DOHH2 (cell line): ENCODE data around the gene PLXNB1.

Experiments used
- H3F3A ChIP-seq: fragments of 200-600 bp; sonication (generic), shearing (Covaris generic); 2 replicates; pipeline ENCODE4 v1.6.0; 2016; ENCODE audit warnings: antibody characterized with exemption, mild to moderate bottlenecking; ENCODE audit not compliant: control insufficient read depth, insufficient read depth
- H3K27ac ChIP-seq: fragments of 200-600 bp; sonication (generic); 2 replicates; pipeline ENCODE4 v1.5.1; 2014; ENCODE audit warnings: low read depth, mild to moderate bottlenecking, low read length, moderate library complexity
- H3K27me3 ChIP-seq: fragments of 200-600 bp; sonication (generic); 2 replicates; pipeline ENCODE4 v1.6.1; 2014; ENCODE audit warnings: mild to moderate bottlenecking, low read length, mixed read lengths; ENCODE audit not compliant: control insufficient read depth
- H3K36me3 ChIP-seq: fragments of 200-600 bp; sonication (generic); 2 replicates; pipeline ENCODE4 v1.6.1; 2014; ENCODE audit warnings: mild to moderate bottlenecking, low read length, moderate library complexity, mixed read lengths; ENCODE audit not compliant: control insufficient read depth
- H3K4me1 ChIP-seq: fragments of 200-600 bp; sonication (generic); 2 replicates; pipeline ENCODE4 v1.6.1; 2014; ENCODE audit warnings: mild to moderate bottlenecking, low read length, mixed read lengths; ENCODE audit not compliant: control insufficient read depth
- H3K4me2 ChIP-seq: fragments of 200-600 bp; sonication (generic); 2 replicates; pipeline ENCODE4 v1.6.0; 2014; ENCODE audit warnings: mild to moderate bottlenecking, low read length, moderate library complexity
- H3K4me3 ChIP-seq: fragments of 200-600 bp; sonication (generic); 2 replicates; pipeline ENCODE4 v1.5.1; 2014; ENCODE audit warnings: mild to moderate bottlenecking, low read length, mixed read lengths
- H3K79me2 ChIP-seq: fragments of 200-600 bp; sonication (generic); 2 replicates; pipeline ENCODE4 v1.6.1; 2014; ENCODE audit warnings: mild to moderate bottlenecking, low read length, mixed read lengths; ENCODE audit not compliant: control insufficient read depth
- H3K9me2 ChIP-seq: fragments of 200-600 bp; sonication (generic); replicated peaks from 2 replicates; pipeline ENCODE4 v1.6.1; 2014; ENCODE audit warnings: mild to moderate bottlenecking, low read length, mixed read lengths; ENCODE audit not compliant: control insufficient read depth
- H3K9me3 ChIP-seq: fragments of 200-600 bp; sonication (generic); 2 replicates; pipeline ENCODE4 v1.6.1; 2014; ENCODE audit warnings: antibody characterized with exemption, low read length, mixed read lengths; ENCODE audit not compliant: control insufficient read depth, insufficient read depth
- H4K20me1 ChIP-seq: fragments of 200-600 bp; sonication (generic); 2 replicates; pipeline ENCODE4 v1.6.0; 2014; ENCODE audit warnings: low read depth, mild to moderate bottlenecking, antibody characterized with exemption, low read length, moderate library complexity; ENCODE audit not compliant: control insufficient read depth, insufficient read depth
- CTCF ChIP-seq: fragments of 200-600 bp; sonication (generic); IDR thresholded peaks from one replicate; pipeline ENCODE4 v1.5.1; 2014; ENCODE audit warnings: antibody characterized with exemption, mild to moderate bottlenecking, low read depth, low read length; ENCODE audit not compliant: poor library complexity, severe bottlenecking
- EZH2phosphoT487 ChIP-seq: fragments of 200-600 bp; sonication (generic); IDR thresholded peaks from 2 replicates; pipeline ENCODE4 v1.6.1; 2017; ENCODE audit warnings: borderline replicate concordance, mild to moderate bottlenecking, antibody characterized with exemption, low read length, moderate library complexity, mixed read lengths

The PLXNB1 gene

DNA sequence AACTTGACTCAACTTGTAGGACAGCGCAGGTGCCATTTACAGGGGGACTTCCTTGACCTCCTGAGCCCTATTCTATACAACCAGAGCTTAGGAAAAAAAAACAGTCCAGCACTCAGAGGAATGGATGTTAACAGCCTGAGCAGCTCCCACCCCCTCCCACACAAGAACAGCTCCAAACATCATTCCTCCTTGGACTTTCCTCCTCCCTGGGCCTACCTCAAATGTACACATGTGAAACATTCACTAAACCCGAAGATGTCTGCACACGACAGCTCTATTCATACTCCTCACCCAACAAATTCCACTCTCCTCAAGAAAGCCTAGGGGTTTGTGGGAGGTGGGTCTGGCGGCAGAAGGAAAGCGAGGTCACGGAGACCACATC is 16.1 kb upstream of the PLXNB1 start:
- peaks cover 56% of the 10 kb centered on the region for H3K79me2 ChIP-seq
- no peaks in the 10 kb centered on the region for H3K9me2 ChIP-seq
- no peak overlapping the region for H3K27ac ChIP-seq
- H3K9me3 ChIP-seq = no peaks in the 10 kb centered on the region
- peaks cover 27% of the 10 kb centered on the region for H3K4me1 ChIP-seq
- peaks cover 59% of the 10 kb centered on the region for H3K36me3 ChIP-seq
- peak overlapping the region; percentile 89 for H3K4me2 ChIP-seq
- peaks cover 34% of the 10 kb centered on the region for H3F3A ChIP-seq
- no peaks in the 10 kb centered on the region for H3K27me3 ChIP-seq
- no peak for TF ChIP-seq EZH2phosphoT487
- no peak for TF ChIP-seq CTCF
- H3K4me3 ChIP-seq = peak overlapping the region; percentile 79
- H4K20me1 ChIP-seq = peaks cover 7% of the 10 kb centered on the region

GRCh38 chr3:48445277-48445882 is 15.5 kb upstream of the PLXNB1 start:
- no peaks in the 10 kb centered on the region for H3K27me3 ChIP-seq
- peaks cover 34% of the 10 kb centered on the region for H3F3A ChIP-seq
- H3K9me3 ChIP-seq = no peaks in the 10 kb centered on the region
- H3K4me2 ChIP-seq = peak overlapping the region; percentile 89
- H3K9me2 ChIP-seq = no peaks in the 10 kb centered on the region
- no peak overlapping the region for H3K27ac ChIP-seq
- peaks cover 27% of the 10 kb centered on the region for H3K4me1 ChIP-seq
- peaks cover 63% of the 10 kb centered on the region for H3K36me3 ChIP-seq
- peaks cover 7% of the 10 kb centered on the region for H4K20me1 ChIP-seq
- H3K4me3 ChIP-seq = peak overlapping the region; percentile 79
- peaks cover 63% of the 10 kb centered on the region for H3K79me2 ChIP-seq
- TF ChIP-seq EZH2phosphoT487 (no peak), CTCF (no peak)

- H3F3A ChIP-seq = peaks cover 37% of the 10 kb centered on the region
- peaks cover 38% of the 10 kb centered on the region for H3K4me1 ChIP-seq
- no peaks in the 10 kb centered on the region for H3K27me3 ChIP-seq
- no peaks in the 10 kb centered on the region for H3K9me2 ChIP-seq
- H3K4me3 ChIP-seq = peak overlapping the region; percentile 99
- peak overlapping the region; percentile 79 for H3K4me2 ChIP-seq
- peaks cover 7% of the 10 kb centered on the region for H4K20me1 ChIP-seq
- peaks cover 49% of the 10 kb centered on the region for H3K36me3 ChIP-seq
- TF ChIP-seq CTCF (no peak), EZH2phosphoT487 (no peak)
- H3K79me2 ChIP-seq = peaks cover 65% of the 10 kb centered on the region
- peak overlapping the region; percentile 16; the same call in 1 of the 2 replicates for H3K27ac ChIP-seq
- no peaks in the 10 kb centered on the region for H3K9me3 ChIP-seq
These were observed 12.1 kb upstream of the PLXNB1 start for GRCh38 chr3:48441940-48442339.
